HUDEP-2 (cell line): ENCODE measurements around the gene HS3ST3A1.
A peak's percentile ranks its signal among the peaks of the same experiment; 100 is the strongest.

Experiments
- DNase-seq, 76 experiments: peaks; one replicate each; lab custom pipeline; 2025; ENCODE audit not compliant: unreplicated experiment in 76 of 76; lab: John Stamatoyannopoulos, UW

Gene HS3ST3A1

DNA sequence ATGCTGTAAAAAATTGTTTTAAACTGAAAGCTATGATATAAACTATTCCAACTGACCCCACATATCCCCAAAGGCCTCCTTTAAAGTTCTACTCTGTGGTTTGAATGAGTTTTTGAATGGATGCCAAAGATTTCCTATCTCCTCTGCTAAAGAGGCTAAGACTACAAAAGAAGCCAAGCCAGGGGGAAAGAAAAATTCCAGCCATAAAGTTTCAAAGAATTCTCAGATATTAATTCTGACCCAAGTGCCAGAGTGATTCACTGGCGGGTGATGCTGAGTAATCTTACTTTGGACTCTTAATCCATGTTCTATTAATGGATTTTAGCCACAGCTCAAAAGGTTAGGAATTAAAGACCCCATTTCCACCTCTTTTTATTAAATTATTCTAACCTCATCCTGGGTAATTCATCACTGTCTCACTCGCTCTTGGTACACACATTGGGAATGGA is 60.7 kb downstream of the HS3ST3A1 start:
- DNase-seq = peak in 3 of 76 experiments; percentile 2 to 15 (median 8)

DNA sequence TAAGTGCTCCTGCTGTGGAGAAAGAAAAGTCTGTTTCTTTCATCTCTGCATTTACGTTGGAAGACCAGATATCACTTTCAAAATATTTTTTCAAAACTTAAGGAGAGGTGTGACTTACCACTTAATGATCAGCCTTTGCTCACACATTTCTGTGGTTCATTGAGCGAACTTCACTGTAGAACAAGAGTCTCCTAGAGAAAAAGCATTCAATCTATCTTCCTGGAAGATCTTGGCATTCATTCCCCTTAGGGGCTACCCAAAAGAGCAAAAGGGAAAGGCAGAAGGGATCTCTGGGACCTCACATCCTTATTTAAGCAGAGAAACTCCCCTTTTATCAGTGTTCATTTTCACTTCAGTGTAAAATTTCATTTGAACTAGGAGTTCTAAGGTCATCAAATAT is 61.2 kb downstream of the HS3ST3A1 start:
- no peak for DNase-seq

DNA sequence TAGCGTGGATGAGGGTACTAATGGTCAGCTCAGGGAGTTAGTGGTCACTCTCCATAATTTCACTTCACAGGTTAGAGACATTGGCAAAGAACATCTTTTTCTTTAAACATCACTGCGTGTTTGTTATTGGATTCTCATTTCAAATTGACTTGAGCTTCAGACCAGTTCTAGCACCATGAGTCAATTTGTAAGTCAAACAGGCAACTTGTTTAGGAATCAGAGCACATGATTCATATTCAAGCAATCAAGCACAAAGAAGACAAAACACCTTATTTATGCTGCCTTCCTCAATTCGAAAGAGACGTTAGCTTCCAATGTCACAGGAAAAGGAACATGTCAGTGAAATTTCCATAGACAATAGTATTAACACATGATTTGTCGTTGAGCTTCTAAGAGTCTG is 62.3 kb downstream of the HS3ST3A1 start:
- no peak for DNase-seq

DNA sequence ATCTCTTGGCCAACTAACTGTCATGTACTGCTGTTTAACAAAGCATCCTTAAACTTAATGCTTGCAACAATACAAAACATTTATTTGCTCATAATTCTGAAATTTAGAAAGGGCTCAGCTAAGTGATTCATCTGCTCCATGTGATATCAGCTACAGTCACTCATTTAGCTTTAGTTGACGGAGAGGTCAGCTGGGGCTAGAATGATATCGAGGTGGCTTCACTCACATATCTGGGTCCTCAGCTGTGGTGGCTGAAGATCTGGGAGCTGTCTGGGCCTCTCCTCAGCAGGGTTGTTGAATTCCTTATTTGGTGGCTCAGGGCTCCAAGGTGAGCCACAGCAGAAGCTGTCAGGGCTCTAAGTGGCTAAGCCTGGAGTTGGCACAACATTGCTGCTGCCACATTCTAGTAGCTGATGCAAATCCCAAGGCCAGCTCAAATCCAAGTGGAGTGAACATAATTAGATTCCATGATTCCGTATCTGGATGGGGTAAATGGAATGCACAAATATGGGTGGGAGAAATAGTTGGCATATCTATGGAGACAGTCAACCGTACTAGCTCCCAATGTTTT is 62.8 kb downstream of the HS3ST3A1 start:
- DNase-seq = no peak

DNA sequence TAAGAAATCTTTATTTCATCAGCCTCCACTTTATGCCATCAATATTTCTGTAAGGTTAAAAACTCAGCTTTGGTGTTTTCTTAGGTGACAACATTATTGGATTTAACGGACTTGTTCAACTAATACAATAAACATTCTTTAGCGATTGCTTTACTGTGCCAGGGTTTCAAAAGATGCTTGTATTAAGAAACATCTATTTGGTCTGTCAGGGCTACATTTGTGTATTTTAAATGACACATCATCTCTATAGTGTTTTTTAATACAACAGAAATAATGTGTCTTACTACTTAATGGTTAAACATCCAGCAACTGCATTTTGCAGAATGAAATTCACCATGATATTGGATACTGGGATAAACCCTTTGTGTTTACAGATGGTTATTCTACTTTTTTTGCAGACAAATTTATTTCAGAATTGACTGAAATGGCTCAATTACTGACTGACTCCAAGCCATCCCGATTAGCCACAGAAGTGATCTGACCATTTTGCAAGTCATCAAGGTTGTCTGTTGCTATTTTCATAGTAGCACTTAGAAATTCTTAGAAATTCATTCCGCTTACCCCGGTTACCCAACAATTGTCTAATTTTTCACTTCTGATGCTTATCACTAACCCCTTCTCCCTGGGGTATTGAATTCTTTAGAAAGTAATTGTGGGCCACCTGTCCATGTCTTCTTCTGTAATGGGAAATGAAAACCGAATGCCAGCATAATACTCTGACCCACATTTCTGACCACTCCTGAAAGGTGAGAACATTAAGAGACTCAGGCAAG is 63.7 kb downstream of the HS3ST3A1 start:
- DNase-seq = no peak

DNA sequence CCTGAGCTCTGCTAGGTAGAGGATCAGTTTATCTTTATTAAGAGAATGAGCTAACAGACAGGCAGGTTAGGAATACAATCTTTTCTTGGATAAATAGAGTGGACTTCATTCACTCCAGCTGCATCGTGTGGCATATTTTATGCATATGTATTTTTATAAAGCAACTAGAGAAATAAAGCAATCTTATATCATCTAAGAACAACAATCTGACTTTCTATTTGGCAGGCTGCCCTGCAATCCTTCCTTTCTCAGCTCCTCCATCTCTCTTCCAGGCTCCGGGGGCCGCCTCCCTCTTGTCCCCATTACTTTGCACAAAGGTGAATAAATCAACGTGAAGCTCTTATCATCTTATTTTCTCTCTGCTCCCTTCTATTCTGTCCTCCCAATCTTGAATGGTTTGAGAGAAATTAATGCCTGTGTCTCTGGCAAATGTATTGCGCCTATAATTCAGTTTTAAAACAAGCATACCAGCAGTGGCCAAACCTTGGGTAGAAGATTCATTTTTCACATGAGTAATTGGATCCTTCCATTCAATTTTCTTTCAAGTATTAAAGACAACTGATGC is 64.5 kb downstream of the HS3ST3A1 start:
- no peak for DNase-seq

DNA sequence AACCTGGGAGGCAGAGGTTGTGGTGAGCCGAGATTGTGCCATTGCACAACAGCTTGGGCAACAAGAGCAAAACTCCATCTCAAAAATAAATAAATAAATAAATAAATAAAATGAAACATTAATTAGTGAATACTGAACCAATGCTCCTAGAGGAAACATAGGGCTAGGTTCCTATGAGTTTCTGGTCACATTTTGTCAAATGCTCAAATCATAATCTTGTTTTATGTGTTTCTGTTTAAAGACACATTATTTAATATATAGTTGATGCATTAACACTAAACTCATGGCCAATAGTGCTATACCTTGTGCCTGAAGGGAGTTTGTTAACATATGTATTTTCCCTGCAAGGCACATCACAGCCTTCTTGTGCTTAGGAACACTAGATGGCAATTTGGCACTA is 66.8 kb downstream of the HS3ST3A1 start:
- DNase-seq = no peak

DNA sequence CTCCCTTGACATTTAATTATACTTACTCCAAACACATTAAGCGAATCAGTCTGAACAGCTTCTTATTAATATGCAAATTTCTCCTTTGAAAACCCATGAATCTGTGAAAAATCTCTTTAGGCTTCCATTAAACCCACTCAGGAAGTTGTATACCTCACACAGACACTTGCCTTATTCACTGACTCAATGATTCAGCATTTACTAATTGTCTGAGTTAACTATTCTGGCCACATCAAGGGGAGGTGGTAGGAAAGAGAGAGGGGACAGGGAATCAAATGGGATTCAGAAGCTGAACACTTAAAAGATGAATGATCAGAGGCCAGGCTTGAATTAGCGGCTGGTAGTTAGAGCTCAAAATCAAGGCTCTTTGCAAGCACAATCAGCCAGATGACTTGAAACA is 70.0 kb downstream of the HS3ST3A1 start:
- DNase-seq = no peak

DNA sequence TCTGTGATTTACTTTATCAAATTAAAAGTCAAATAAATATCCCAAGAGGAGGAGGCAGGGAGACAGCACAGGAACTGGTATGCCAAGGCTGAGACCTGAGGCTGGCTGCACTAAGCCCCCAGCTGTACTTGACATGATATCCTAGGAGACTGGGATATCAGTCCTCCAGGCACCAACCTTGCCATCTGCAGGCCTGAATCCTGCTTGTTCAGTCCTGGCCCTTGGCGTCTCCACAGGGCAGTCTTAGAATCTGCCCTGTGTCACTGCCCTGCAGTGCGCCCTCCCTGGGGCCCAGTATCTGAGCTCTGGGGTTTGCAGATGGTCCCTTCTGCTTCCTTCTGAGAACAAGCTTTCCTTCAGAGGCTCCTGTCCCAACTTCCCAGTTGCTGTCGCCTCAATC is 75.9 kb downstream of the HS3ST3A1 start:
- DNase-seq = no peak

DNA sequence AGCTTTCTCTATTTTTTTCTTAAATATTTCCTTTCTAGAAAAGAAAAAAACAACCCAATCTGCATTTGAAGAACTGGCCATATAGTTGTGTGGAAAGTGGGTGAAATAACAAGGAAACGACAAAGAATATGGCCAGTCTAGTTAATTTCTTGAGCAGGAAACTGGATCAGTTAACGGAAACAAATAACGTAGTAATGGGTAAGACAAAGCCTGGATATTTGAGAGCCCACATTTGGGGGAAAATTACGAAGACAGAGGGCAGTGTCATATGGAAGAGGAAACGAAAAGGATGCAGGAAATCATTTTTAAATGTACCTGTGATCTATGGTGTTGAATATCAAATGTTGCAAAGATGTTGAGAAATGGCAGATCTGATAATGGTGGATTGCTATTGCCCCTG is 78.6 kb downstream of the HS3ST3A1 start:
- DNase-seq = no peak

DNA sequence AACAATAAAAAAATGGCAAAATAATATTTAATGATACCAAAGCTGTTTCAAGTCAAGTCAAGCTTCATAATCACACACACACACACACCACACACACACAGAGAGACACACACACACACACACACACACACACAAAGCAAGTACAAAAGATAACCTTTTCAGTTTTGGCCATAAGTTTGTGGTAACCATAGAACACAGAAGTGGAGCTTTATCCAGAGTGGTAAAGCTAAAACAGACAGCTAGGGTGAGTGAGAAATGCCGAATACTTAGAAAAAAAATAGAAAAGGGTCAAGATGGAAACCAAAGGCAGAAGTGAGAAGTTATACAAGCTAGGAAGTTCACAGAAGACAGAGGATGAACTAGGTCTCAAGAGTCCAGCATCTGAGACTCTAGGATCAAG is 79.0 kb downstream of the HS3ST3A1 start:
- no peak for DNase-seq

DNA sequence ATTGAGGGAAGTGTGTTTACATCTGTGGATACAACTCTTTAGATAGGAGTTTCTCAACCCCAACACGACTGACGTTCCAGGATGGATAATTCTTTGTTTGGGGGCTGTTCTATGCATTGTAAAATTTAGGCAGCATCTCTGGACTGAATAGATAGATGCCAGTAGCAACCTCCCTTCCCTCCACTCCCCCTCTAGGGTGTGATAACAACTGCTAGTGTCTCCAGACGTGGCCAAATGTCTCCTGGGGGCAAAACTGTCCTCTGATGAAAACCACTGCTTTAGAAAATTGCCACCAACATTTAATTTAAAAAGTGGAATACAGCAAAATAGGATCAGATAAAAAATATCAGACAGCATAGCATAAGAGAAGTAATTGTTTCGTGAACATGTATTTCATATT is 79.9 kb downstream of the HS3ST3A1 start:
- peak in 8 of 76 experiments; percentile 4 to 26 (median 15) for DNase-seq

DNA sequence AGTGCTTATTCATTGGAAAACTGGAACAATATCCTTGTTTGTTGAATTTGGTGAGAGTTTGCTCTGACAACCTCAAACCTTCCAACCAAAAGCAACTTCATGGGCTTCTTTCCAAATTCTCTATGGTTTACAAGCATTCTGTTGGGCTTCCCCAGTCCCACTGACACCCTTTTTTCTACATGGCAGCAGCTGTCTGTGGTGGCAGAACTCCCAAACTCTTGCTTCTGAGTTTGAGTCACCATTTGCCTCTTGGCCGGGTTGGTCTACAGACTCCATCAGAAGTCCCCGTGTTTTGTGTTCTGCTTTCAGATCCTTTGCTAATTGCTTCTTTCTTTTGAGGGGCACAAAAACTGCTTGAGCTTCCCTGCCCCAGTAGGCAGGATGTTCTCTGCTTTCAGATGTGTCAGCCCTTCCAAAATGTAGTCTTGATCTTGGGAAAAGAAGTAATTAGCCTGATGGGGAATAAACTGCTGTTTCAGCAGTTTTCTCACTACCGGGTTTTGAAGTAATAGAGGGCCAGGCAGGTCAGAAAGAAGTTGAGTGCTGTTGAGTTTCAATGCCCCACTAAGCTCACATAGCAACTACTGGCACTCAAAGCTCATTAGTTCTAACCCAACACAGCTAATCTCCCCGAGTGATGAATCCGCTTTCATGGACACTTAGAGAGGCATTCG is 80.7 kb downstream of the HS3ST3A1 start:
- DNase-seq = no peak

DNA sequence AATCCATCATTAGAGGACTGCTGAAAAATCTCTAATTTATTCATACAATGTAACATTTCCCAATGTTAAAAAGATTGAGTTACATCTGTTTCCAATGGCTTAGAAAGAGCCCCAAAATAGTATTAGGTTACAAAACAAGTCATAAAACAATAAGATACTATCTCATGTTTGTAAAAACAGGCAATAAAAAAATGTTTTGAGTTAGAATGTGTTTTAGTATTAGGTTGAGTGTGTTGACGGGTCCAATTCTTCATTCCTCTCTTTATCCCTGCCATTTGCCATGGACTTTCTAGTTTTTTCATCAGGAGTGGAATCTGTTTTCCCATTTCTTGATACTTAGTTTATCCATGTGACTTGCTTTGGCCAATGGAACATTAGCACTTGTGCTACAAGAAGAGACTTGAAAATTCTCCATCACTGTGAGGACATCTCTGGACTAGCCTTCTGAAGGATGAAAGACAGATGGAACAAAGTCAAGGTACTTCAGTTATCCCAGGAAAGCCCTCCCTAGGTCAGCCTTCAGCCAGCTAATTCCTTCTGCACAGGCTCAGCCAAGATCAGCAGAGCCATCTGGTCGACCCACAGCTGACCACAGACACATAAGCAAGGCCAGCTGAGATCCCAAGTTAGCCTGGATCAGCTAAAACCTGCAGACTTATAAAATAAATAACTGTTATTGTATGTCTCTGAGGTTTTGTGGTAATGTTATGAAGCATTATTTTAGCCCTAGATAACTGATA is 83.3 kb downstream of the HS3ST3A1 start:
- no peak for DNase-seq

DNA sequence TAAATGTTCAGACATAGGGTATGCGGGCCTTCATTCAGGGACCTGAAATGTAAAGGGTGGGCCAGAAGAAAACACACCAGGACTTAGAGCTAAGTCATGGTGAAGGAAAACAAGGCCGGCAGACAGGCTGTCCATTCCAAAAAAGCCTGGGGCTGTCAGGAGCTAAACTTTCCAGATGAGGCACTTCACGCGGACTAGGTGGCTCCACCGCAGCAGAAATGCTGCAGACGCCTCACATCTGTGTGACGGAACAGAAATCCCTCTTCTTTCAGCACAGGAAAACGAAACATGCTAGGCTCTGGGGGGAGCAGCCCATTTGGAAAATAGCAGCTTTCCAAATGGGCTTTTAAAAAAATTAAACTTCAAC is 88.7 kb downstream of the HS3ST3A1 start:
- no peak for DNase-seq

DNA sequence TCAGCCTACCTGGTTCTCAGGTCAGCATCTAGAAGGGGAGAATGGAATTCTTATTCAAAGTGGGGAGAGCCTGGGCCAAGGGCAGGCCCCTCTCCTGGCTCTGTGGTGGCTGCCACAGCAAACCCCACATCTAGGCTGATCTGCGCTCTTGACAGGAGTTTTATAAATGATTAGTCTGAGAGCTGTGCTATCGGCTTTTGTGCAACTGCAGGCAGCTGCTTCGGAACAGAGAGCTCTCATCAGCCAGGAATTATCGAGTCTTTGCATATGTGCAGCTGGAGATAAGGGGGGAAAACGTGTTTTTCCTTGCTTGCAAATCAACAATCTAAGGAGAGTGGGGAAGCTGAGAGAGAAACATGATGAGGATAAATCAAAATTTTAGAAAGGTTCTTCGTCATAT is 91.7 kb downstream of the HS3ST3A1 start:
- peak in 75 of 76 experiments; percentile 8 to 92 (median 68) for DNase-seq

DNA sequence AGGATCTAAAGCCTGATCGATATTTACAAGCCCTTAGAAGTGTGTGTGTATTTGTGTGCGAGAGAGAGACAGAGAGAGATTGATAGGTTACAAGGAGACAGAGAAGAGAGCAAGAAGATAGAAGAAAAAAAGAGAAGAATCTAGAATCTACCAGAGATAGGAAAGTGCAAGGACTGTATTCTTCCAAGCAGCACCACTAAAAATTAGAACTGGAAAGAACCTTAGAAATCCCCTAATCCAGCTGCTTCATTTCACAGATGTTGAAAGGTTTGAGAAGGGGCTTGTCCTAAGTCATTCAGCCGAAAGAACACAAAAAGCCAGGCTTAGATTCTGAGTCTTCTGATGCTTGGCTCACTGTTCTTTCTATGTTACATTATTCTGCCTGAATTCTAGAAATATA is 92.2 kb downstream of the HS3ST3A1 start:
- no peak for DNase-seq

DNA sequence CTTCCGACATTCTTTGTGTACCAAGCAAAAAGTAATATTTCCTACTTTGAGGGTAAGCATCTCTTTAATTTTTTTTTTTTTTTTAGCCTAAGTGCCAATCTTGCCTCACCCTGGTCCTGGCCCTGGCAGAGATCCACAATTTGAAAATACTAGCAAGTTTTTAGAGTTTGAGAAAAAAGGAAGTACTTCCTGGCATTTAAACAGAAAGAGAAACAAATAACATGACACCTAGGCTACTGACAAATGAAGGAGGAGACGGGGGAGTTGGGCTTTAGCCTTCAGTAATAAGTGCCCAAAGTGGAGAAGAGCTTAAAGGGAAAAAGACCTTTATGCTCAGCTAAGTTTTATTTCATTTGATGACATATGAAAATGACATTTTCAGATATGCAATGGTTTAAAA is 92.8 kb downstream of the HS3ST3A1 start:
- DNase-seq = peak in 37 of 76 experiments; percentile 2 to 71 (median 32)

DNA sequence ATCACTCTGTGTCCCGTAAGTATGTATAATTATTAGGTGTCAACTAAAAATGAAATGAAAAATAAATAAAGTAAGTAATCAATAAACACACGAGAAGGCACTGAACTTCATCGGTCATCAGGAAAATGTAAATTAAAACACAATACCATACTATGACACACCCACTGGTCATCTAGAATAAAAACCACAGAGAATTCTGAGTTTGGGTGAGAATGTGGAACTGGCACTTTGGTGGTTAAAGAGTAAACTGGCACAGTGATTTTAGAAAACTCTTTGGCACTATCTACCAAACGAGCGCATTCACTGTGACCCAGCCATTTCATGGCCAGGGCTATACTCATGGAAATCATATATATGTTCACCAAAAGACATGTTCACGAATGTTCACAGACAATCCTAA is 98.2 kb downstream of the HS3ST3A1 start:
- DNase-seq = no peak

DNA sequence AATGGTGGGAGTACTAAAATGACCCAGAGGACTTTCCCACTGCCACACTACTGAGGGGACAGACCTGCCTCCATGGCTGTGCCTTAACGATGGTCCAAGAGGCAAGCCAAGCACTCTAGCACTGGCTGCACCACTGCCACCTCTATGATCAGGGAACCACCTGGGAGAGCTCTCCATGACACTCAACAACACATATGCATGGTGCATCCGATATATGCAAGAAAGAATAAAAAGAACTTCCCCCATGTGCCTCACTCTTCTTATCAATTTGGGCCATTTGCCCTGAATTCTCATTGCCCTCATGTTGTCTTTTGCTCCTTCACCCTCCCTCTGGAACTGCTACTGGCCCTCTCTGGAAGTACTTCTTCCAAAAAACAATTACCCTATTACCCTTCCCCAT is 99.5 kb downstream of the HS3ST3A1 start:
- DNase-seq = no peak

DNA sequence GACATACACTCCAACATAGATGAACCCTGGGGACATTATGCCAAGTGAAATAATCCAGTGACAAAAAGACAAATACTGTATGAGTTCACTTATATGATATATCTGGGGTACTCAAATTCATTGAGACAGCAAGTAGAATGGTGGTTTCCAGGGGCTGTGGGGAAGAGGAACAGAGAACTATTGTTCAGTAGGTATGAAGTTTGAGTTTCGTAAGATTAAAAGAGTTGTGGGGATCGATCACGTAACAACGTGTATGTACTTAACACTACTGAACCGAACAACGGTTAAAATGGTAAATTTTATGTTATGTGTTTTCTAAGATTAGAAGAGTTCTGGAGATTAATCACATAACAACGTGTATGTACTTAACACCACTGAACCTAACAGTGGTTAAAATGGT is 100.8 kb downstream of the HS3ST3A1 start:
- no peak for DNase-seq
